ENCODE data around the gene MMAB.

GRCh38 chr12:109535863-109536250 lies 37.4 kb downstream of the MMAB start:
- TF ChIP-seq CTCF (IDR thresholded peaks at IDR 0.05; ENCODE audit: poor library complexity), result no peak
- TF ChIP-seq EZH2 (IDR thresholded peaks at IDR 0.05; ENCODE audit: borderline replicate concordance), result no peak
- no peak for TF ChIP-seq EZH2phosphoT487 (IDR thresholded peaks at IDR 0.05; ENCODE audit: low read depth, severe bottlenecking, unreplicated experiment)

All from hepatocyte (in vitro differentiated cells).